Measurements from ENCODE around the gene DOK6. TPM values are rescaled to one million over a fixed set of nuclear protein-coding genes. Genes with fewer than 3 reads are reported as not detected.

Gene DOK6
- total and polyA plus RNA-seq, 2 of the 13 experiments (the other 11 are each of a cell fraction or from before 2014, with no cell fraction given), result 17.0 to 17.2 TPM

DNA sequence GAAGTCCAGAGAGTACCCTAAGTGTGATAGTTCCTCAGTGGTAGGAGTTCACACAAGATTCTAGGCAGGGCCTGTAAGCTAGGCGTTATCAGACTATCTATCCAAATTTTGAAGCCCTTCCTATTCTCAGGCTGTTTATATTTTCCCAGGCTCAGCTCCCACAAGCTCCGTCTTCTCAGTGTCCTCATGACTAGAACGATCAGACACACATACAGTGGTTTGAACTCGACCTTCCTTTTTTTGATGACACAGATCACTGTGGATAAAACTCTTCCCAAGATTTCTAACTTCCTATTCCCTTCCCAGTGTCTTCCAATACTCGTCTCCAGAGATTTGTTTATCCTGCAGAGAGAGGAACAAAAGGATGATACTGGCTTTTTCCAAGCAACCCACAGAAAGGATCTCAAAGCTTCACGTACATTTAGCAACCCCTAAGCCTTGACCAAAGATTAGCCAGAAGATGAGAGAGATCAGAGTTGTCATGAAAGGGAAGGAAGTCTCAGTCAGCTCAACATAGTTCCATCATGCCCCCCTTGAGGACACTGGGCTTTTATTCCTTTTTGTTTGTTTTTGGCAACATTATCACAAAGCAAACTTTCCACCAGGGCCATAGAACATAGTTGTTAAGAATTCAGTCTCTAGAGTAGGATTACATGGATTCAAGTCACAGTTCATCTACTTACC, 42.3 kb upstream of the DOK6 start (continued):
- TF ChIP-seq, protein P1, sequence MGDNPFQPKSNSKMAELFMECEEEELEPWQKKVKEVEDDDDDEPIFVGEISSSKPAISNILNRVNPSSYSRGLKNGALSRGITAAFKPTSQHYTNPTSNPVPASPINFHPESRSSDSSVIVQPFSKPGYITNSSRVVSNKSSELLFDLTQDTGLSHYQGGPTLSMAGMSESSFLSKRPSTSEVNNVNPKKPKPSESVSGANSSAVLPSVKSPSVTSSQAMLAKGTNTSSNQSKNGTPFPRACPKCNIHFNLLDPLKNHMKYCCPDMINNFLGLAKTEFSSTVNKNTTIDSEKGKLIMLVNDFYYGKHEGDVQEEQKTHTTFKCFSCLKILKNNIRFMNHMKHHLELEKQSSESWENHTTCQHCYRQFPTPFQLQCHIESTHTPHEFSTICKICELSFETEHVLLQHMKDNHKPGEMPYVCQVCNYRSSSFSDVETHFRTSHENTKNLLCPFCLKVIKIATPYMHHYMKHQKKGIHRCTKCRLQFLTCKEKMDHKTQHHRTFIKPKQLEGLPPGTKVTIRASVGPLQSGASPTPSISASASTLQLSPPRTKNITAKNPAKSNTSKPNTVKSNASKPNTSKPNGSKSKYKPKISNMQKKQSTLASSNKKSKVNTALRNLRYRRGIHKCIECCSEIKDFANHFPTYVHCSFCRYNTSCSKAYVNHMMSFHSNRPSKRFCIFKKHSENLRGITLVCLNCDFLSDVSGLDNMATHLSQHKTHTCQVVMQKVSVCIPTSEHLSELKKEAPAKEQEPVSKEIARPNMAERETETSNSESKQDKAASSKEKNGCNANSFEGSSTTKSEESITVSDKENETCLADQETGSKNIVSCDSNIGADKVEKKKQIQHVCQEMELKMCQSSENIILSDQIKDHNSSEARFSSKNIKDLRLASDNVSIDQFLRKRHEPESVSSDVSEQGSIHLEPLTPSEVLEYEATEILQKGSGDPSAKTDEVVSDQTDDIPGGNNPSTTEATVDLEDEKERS (CRISPR knock-in tag; IDR thresholded peaks at IDR 0.05), result peak; percentile 54; the same call in 1 of the 2 replicates
- TF ChIP-seq TBX3 (IDR thresholded peaks at IDR 0.05; ENCODE audit: borderline replicate concordance) (peak; percentile 56; the same call in 1 of the 2 replicates), NBN (conservative IDR thresholded peaks at IDR 0.05) (no peak), ZNF652 (CRISPR knock-in tag; IDR thresholded peaks at IDR 0.05; ENCODE audit: borderline replicate concordance, low read depth) (no peak), ZNF260 (CRISPR knock-in tag; IDR thresholded peaks at IDR 0.05; ENCODE audit: borderline replicate concordance, low read depth) (no peak), RARA (CRISPR knock-in tag; IDR thresholded peaks at IDR 0.05) (peak; percentile 83), BHLHE40 (IDR thresholded peaks at IDR 0.05; ENCODE audit: low read length) (no peak), JUNB (CRISPR knock-in tag; IDR thresholded peaks at IDR 0.05; ENCODE audit: borderline replicate concordance) (peak; percentile 56; the same call in 1 of the 2 replicates), MXD4 (CRISPR knock-in tag; IDR thresholded peaks at IDR 0.05) (no peak), ARNT (IDR thresholded peaks at IDR 0.05) (no peak), NAIF1 (CRISPR knock-in tag; IDR thresholded peaks at IDR 0.05; ENCODE audit: borderline replicate concordance) (no peak), AGO2 (optimal IDR thresholded peaks at IDR 0.05; ENCODE audit: low read depth, low read length) (no peak), KMT2A (CRISPR knock-in tag; IDR thresholded peaks at IDR 0.05) (no peak), ZFP90 (CRISPR knock-in tag; IDR thresholded peaks at IDR 0.05; ENCODE audit: borderline replicate concordance) (no peak), ZNF841 (CRISPR knock-in tag; IDR thresholded peaks at IDR 0.05; ENCODE audit: borderline replicate concordance) (no peak), ZNF550 (CRISPR knock-in tag; IDR thresholded peaks at IDR 0.05; ENCODE audit: borderline replicate concordance) (no peak), FOXA1 (IDR thresholded peaks at IDR 0.05) (no peak), FOXA1 (CRISPR knock-in tag; IDR thresholded peaks at IDR 0.05) (peak; percentile 83), THYN1 (CRISPR knock-in tag; IDR thresholded peaks at IDR 0.05; ENCODE audit: borderline replicate concordance, low read depth) (no peak), ZSCAN22 (CRISPR knock-in tag; IDR thresholded peaks at IDR 0.05) (no peak), TBX2 (CRISPR knock-in tag; IDR thresholded peaks at IDR 0.05; ENCODE audit: borderline replicate concordance) (peak; percentile 87), GATA4 (IDR thresholded peaks at IDR 0.05; ENCODE audit: borderline replicate concordance, low read depth) (peak; percentile 97), MBNL3 (CRISPR knock-in tag; conservative IDR thresholded peaks at IDR 0.05) (no peak), ZSCAN9 (CRISPR knock-in tag; IDR thresholded peaks at IDR 0.05; ENCODE audit: borderline replicate concordance) (peak; percentile 72; the same call in 1 of the 2 replicates), ZSCAN31 (CRISPR knock-in tag; IDR thresholded peaks at IDR 0.05; ENCODE audit: low read depth) (peak; percentile 73; the same call in 1 of the 2 replicates), KDM3A (CRISPR knock-in tag; IDR thresholded peaks at IDR 0.05; ENCODE audit: low read depth) (no peak)
- TF ChIP-seq, protein P2, sequence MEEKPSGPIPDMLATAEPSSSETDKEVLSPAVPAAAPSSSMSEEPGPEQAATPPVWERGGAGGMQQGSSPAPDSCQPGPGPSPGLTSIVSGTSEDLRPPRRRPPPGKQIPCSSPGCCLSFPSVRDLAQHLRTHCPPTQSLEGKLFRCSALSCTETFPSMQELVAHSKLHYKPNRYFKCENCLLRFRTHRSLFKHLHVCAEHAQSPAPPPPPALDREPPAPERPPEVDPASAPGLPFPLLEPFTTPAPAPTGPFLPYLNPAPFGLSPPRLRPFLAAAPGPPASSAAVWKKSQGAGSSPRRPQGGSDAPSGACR (CRISPR knock-in tag; IDR thresholded peaks at IDR 0.05), result no peak
- TF ChIP-seq, protein P3, sequence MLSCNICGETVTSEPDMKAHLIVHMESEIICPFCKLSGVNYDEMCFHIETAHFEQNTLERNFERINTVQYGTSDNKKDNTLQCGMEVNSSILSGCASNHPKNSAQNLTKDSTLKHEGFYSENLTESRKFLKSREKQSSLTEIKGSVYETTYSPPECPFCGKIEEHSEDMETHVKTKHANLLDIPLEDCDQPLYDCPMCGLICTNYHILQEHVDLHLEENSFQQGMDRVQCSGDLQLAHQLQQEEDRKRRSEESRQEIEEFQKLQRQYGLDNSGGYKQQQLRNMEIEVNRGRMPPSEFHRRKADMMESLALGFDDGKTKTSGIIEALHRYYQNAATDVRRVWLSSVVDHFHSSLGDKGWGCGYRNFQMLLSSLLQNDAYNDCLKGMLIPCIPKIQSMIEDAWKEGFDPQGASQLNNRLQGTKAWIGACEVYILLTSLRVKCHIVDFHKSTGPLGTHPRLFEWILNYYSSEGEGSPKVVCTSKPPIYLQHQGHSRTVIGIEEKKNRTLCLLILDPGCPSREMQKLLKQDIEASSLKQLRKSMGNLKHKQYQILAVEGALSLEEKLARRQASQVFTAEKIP (CRISPR knock-in tag; IDR thresholded peaks at IDR 0.05; ENCODE audit: borderline replicate concordance), result no peak
